Jurkat, Clone E6-1 (cell line): ENCODE results near the gene LBHD1. TPM values are rescaled to one million over a fixed set of nuclear protein-coding genes. Genes with fewer than 3 reads are reported as not detected.
"Not testable (repeated sequence)": the region's sequence is repeated elsewhere in the genome, so short reads cannot be mapped to it uniquely, and the experiment has no call there.

Source experiments
- DNase-seq: peaks from one replicate; pipeline ENCODE4 v3.0.0-alpha.2; 2011; ENCODE audit warnings: low read depth, low spot score
- H3K4me3 ChIP-seq: 2 replicates; pipeline ENCODE4 v1.5.1; 2011; ENCODE audit warnings: mild to moderate bottlenecking, low read length, control low read depth, moderate library complexity
- polyA plus RNA-seq: library from polyadenylated mRNA; unstranded; fragments of >200 nt; gene quantifications from one replicate; pipeline ENCODE4 v1.2.1, GENCODE V29; 2012; ENCODE audit warnings: missing spikeins; ENCODE audit not compliant: insufficient read length, insufficient read depth

LBHD1 gene
- polyA plus RNA-seq, result 31.7 TPM

DNA sequence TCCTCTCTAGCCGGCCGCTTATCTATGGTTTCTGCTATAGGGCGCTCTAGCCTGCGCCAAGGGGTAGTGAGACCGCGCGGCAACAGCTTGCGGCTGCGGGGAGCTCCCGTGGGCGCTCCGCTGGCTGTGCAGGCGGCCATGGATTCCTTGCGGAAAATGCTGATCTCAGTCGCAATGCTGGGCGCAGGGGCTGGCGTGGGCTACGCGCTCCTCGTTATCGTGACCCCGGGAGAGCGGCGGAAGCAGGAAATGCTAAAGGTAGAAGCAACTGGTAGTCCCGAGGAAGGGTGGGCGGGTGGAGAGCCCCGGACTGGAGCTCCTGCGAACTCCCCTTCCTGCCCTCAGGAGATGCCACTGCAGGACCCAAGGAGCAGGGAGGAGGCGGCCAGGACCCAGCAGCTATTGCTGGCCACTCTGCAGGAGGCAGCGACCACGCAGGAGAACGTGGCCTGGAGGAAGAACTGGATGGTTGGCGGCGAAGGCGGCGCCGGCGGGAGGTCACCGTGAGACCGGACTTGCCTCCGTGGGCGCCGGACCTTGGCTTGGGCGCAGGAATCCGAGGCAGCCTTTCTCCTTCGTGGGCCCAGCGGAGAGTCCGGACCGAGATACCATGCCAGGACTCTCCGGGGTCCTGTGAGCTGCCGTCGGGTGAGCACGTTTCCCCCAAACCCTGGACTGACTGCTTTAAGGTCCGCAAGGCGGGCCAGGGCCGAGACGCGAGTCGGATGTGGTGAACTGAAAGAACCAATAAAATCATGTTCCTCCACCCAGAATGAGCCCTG, at the start of gene LBHD1, which contains the start of gene UQCC3:
Gene LBHD1 (minus strand): TSS at position 660 of the 782 bp plus-strand sequence. CDS start 2,236 bp downstream, outside the sequence.
Gene UQCC3 (plus strand): TSS at position 66 of the 782 bp plus-strand sequence. CDS start 73 bp downstream, at position 139.
- DNase-seq, result peak; percentile 96
- peak within 1 kb of the TSS; percentile 95 for H3K4me3 ChIP-seq

DNA sequence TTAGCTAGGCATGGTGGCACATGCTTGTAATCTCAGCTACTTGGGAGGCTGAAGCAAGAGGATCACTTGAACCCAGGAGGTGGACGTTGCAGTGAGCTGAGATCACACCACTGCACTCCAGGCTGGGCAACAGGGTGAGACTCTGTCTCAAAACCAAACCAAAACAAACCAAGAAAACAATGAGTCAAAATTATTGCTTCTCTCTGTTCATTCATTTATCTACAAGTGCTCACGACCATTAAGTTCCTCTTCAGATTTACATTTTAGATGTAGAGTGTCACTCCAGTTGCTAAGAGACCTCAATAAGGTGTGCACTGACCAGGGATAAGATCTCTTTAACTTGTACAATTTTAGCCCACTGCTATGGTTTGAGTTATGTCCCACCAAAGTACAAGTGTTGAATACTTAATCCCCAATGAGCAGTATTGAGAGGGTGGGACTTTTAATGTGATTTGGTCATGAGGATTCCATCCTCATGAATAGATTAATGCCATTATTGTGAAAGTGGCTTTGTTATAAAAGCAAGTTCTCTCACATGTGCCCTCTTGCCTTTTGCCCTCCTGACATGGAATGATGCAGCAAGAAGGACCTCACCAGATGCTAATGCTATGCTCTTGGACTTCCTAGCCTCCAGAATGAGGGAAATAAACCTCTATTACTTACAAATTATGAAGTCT, 47.4 kb upstream of the LBHD1 start:
- no peak for DNase-seq
- no peak overlapping the region for H3K4me3 ChIP-seq

DNA sequence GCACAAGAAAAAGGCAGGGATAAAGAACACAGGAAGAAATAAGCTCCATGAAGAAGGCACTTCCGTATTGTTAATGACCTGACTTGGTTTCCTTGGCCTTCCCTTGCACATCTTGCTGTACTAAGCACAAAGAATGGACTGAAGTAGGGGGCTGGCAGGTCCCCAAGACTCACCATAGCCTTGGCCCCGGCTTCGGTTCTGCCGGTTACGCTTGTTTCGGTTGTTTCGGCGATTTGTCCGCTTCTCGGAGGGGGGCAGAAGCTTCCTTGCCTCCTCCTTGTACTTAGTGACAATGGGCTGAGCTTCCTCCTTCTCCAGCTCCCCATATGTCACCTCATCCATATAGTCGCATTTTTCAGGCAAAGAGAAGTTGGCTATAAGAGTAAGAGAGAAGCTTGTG, 44.7 kb upstream of the LBHD1 start:
- H3K4me3 ChIP-seq, result no peak overlapping the region
- no peak for DNase-seq

DNA sequence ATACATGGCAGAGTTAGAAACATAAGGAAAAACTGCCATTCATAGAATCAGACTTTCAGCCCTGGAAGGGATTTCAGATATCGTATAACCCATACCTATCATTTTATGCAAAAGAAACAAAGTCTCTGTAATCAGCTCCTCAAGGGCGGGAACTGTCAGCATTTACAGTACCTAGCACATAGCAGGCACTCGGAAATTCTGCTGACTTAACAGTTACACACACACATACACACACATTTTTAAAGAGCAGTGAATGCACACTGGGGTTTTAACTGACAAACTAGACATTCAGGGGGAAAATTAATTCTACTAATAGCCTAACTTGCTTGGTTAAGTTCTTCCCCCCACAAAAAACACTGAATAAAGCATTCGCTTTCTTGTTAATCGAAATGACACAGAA, 44.1 kb upstream of the LBHD1 start:
- H3K4me3 ChIP-seq, result no peak overlapping the region

DNA sequence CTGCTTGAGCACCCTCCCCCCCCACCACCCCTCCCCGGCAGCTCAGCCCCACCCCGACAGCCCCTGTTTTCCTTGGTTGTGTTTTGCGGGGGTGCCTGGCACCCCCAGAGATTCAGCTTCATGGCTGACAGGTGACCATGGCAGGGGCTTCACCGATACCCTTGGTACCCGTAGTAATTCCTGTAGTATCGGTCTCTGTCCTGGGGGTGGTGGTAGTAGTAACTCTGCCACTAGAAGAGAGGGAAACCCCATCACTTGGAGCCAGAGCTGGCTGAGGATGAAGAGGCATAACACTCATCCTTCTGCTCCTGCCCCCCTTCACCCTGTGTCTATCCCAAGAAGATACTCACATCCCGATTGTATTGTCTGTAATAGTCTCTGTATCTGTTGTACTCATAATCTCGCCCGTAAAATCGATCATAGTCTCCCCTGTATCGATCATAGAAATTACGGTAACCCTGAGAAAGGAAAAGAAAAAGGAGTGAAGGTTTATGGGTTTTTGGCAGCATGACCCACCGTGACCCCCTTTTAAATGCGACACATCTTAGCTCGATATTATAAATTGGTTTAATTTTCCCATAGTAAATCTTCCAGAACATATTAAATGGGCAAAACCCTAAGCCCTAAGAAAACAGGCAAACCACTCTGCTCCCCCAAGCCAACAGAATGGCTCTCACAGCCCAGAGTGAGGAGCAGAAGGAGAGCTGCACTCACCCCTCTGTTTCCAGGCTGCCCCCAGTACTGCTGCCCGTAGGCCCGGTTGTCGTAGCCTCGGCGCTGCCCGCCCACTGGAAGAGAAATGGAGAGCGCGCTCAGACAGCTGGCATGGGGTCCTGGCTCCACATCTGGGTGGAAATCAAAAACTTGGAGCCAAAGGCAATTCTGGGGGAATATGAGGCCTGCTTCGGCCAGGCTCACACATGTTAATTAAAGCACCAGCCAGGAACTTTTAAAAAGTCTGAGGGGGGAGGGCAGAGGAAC, 43.4 kb upstream of the LBHD1 start:
- H3K4me3 ChIP-seq, result no peak overlapping the region
- no peak for DNase-seq

More for the DNA sequence above, 44.1 kb upstream of the LBHD1 start:
- no peak for DNase-seq

DNA sequence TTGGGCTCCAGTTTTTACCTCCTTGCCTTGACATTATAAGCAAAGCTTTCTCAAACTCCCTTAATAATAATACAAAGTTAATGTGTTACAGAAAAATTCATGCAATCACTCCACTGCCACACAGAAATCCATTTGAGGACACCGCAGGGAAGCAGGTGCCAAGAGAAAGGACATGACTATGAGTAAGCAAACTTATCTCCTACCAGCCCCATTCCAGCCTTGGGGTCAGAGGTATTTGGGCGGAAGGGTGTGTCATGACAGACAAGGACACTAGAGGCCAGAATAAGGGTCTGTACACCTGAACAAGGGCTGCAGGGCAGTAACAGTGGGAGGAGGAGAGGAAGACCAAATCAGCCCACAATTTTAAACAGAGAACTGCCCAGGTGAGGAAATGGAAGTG, 41.3 kb upstream of the LBHD1 start:
- no peak for DNase-seq

DNA sequence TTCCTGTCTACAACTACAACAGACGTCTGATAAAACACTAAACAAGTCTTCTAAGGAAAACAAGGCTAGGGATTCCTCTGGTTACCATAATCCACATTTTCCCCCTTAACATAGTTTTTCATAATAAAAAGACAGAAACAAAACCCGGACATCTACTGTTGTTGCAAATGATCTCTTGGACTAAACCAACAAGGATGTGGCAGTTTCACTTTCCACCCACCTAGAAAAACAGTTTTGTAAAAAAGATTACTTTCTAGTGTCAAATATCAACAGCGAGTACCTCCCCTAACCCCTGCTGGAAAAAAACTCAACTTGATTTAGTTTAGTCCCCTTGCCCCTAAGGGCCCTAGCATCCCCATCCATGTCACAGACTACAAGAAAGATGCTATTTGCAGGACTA, 40.8 kb upstream of the LBHD1 start:
- no peak overlapping the region for H3K4me3 ChIP-seq
- no peak for DNase-seq

More for the DNA sequence above, 41.3 kb upstream of the LBHD1 start:
- H3K4me3 ChIP-seq, result no peak overlapping the region

DNA sequence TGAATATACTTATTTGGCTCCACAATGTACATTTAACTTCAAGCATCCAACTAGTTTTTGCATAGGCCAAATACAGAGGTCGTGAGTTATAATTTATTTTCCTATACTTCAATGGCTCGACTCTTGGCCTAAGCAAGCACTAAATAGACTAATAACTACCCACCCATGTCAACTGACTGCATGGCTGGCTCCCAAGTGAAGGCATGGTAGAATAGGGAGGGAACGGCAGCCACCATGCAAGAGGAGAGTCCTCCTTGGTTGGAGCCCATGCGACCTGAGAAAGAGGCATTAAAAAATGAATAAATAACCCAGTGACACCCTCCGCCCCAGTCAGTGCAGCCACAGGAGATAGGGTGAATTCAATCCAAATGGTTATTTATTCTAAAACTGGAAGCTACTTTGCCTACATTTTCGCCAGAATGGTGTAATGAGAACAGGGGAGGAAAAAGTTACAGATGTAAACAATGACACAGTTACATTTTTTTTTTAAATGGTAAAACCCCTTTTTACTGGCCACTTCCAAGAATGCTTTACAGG, 40.3 kb upstream of the LBHD1 start:
- no peak for DNase-seq
- no peak overlapping the region for H3K4me3 ChIP-seq

DNA sequence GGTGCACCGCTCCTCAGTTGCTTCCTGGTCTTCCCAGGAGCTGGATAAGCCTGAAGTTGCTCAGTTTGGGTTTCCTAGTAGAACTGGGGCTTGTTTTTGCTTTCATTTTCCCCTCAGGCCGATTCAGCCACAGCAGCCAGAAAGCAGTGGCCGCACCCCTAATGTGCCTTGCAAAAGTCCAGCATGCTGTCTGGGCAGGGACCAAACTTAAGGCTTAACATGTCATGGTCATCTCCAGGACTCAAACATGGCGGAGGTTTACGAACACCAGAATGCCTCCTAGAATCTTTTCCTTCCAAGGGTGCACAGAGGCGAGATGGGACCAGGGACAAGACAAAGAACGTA, 37.9 kb upstream of the LBHD1 start:
- no peak for DNase-seq

DNA sequence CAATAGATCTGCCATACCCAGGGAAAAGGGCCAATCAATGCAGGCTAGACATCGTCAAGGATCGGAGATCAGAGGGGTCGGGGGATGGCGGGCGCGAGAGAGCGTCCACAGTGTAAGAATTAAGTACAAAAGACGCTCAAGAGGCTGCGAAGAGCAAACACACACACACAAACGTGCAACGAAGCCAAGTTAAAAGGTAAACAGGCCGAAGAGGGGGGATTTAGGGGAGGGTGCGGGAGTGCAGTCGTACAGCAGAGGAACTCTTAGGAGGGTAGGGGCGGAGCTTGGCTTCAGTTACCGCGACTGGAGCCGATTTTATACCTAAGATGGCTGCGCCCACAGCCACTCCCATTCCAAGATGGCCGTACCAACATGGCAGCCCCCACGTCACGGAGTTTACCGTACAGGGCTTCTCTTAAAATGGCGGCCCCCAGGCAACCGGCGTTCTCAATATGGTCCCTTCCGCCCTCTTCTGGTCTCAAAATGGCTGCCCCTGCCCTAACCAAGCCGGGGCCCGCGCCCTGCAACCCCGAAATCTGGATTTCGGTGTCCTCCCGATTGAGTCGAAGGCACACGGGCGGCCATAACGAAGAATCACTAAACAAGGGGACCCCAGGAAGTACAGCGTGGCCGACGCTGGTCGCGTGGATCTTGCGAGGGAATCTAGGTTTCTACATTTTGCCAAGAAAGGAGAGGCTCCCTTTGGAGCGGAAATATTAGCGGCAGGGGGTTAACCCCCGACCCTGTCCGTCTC, 37.4 kb upstream of the LBHD1 start:
- peak overlapping the region; percentile 79 for H3K4me3 ChIP-seq
- peak; percentile 98 for DNase-seq

More for the DNA sequence above, 37.9 kb upstream of the LBHD1 start:
- H3K4me3 ChIP-seq, result peak overlapping the region; percentile 79

DNA sequence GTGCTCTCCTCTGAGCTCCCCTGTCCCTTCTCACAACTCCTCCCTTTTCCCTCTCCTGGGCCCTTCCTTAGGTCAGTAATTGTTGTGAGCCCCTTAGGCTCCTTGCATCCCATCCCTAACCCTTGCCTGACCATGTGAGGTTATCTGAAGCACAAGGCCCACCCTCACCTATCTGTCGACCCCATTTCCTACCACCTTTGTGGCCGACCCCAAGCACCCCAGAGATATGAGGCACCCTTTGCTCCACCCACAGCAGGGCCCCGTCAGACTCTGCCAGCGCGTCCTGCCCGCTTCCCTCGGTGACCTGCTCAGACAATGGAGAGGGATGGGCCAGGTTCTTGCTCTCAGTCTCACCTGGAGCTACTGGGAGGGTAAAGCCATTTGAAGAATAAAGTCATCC, 36.7 kb upstream of the LBHD1 start:
- no peak for DNase-seq

DNA sequence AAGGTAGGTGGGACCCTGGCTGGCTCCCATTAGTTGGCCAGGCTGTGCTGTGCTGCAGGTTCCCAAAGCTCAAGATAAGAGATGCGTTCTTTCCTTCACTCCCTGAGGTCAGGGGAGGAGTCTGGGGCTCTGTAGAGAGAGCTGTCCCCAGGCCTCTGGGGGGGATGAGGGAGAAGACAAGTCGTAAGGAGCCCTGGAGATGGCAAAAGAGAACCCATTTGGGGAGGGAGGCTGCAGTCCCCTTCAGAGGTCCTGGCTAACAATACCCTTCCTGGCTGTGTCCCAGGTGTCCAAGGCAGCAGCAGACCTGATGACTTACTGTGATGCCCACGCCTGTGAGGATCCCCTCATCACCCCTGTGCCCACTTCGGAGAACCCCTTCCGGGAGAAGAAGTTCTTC, 36.3 kb upstream of the LBHD1 start:
- peak overlapping the region; percentile 79 for H3K4me3 ChIP-seq
- no peak for DNase-seq

More for the DNA sequence above, 36.7 kb upstream of the LBHD1 start:
- H3K4me3 ChIP-seq, result peak overlapping the region; percentile 79

DNA sequence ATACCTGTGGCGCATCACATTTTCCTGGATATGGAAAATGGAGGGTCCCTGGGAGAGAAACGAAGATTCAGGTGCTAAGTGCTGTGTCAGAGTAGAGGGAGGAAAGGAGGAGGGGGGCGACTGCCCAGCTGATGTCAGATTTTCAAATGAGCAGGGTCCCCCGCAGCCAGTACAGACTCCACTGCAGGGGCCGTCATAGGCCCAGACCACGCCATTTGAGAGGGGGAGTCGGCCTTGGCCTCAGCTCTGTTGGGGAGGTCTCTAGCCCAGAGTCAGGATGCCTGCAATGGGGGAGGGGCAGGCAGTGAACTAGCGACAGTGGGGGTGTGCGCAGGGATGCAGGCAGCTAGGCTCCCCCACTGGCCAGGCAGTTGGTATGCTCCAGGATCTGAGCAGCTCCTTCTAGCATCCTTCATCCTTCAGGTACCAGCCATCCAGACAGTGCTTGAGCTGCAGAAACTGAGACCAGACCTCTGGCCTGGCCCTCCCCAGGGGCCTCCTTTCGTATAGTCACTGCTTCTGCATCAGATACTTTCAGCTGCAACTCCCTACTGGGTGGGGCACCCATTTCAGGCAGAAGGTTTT, 35.3 kb upstream of the LBHD1 start, which contains the start of the genes BSCL2 and GNG3:
Gene BSCL2 (minus strand): TSS at position 148 of the 585 bp plus-strand sequence. CDS start 229 bp downstream, outside the sequence.
Gene GNG3 (plus strand): TSS at position 400 of the 585 bp plus-strand sequence. CDS start 620 bp downstream, outside the sequence.
- H3K4me3 ChIP-seq, result peak within 1 kb of the TSS; percentile 79
- peak; percentile 33 for DNase-seq

DNA sequence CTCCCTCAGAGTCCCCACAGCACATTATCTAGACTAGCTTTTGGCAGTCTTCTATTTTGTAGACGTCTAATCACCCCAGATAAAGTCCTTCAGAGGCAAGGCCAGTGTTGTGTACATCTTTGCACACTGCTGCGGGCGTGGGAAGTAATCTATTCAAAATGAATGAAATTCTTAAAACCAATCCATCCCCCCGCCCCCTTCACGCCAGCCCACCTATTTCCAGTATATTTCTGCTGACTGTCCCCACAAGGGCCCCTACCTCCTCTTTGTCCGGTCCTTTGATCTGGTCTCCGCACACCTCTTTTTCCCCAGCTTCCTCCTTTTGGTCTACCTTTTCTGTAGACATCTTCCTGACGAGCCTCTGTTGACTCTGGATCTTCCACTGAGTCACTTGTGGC, 34.8 kb upstream of the LBHD1 start:
- no peak overlapping the region for H3K4me3 ChIP-seq
- DNase-seq, result no peak

DNA sequence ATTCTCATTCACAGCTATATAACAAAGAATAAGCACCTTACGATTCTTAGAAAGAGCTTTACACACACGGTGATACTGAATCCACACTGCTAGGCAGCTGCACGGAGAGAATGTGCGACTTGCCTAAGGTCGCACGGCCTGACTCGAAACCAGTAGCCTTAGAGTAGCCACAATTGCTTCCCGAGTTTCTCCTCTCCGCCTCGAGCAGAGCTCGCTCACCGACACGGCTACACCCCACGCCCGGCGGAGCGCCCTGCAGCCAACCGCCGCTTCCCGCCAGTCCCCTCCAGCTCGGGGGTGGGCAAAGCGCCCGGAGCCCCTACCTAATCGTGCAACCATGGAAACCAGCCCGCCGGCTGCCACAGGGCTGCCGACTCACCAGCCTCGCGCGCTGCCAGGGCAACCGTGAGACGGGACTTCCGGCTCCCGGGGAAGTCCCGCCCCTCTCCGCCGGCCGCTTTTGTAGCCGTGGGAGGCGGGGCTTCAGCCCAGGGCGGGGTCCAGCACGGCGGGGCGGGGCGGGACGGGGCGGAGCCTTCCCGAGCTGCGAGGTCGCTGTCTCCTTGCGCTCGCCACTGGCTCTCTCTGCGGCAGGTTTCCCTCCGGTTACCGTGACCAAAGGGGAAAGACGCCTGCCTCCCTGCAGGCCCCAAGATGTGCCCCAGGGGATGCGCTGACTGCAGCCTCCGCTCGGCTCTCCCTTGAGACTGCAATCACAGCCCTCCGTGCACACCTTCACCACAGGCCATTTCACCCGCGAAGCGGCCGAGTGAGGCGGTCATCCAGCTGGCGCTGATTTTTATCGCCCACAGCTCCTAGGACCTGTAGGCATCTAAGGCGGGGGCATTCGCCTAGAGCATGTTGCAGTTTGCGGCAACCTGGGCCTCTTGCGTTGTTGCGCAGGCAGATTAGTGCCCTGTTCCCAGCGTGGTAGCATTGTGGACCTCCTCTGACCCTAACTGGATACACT, 34.1 kb upstream of the LBHD1 start:
- H3K4me3 ChIP-seq, result peak overlapping the region; percentile 89
- peak; percentile 91 for DNase-seq

DNA sequence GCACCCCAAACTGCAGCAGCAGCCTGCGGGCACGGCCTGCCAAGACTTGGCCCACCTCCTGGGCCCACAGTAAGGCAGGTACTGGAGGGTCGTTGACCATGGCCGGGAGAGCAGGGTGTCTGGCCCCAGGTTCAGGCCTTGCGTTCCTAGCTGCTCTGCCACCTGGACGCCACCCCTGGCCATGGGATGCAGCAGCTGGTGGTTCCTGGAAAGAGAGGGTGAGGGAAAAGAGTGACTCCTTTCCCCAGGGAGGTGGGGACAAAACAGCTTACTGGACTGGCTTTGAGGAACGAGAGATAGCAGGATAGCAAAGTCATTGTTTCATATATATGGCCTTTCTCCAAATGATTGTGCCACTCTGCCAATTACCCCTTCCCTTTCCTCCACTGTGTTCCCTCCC, 33.3 kb upstream of the LBHD1 start:
- DNase-seq, result no peak
- peak overlapping the region; percentile 89 for H3K4me3 ChIP-seq

DNA sequence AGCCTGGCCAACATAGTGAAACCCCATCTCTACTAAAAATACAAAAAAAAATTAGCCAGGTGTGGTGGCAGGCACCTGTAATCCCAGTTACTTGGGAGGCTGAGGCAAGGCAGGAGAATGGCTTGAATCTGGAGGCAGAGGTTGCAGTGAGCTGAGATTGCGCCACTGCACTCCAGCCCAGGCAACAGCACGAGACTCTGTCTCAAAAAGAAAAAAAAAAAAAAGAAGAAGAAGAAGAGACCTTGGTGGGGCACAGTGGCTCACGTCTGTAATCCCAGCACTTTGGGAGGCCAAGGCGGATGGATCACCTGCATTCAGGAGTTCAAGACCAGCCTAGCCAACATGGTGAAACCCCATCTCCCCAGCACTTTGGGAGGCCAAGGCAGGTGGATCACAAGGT, 31.9 kb upstream of the LBHD1 start:
- not testable (repeated sequence) for DNase-seq, H3K4me3 ChIP-seq
